Caco-2 (cell line): Measurements from ENCODE around the gene ACOX3. TPM values are rescaled to one million over a fixed set of nuclear protein-coding genes. Genes with fewer than 3 reads are reported as not detected.

ENCODE experiments used
- BruUV-seq: library from RNA; stranded (reverse); fragments of 400-500 nt; replicated peaks from 2 replicates; lab custom pipeline; 2021; lab: Mats Ljungman, UMichigan
- CTCF ChIA-PET: fragments of 300-600 bp; sonication (Branson Sonifier 250); formaldehyde crosslinking; loops from one replicate; lab custom pipeline; 2022; ENCODE audit warnings: antibody characterized with exemption; lab: Charles Lee
- POLR2A ChIA-PET: fragments of 300-600 bp; sonication (Branson Sonifier 250); formaldehyde crosslinking; loops from one replicate; lab custom pipeline; 2022; ENCODE audit warnings: antibody characterized with exemption; lab: Charles Lee
- DNase-seq, 2 experiments: peaks; one replicate each; pipeline versions ENCODE4 v3.0.0 to v3.0.0-alpha.2; 2020 to 2022
- H3K27me3 ChIP-seq: replicated peaks from 2 replicates; pipeline ENCODE4 v1.6.0; 2011; ENCODE audit warnings: low read length; ENCODE audit not compliant: control insufficient read depth, insufficient read depth
- H3K36me3 ChIP-seq: 2 replicates; pipeline ENCODE4 v1.5.1; 2011; ENCODE audit warnings: low read length; ENCODE audit not compliant: control insufficient read depth, insufficient read depth
- H3K4me1 ChIP-seq: fragments of 250-450 bp; sonication (Bioruptor Pico); 2 replicates; pipeline ENCODE4 v1.5.1; 2020; ENCODE audit warnings: mild to moderate bottlenecking
- H3K4me3 ChIP-seq: 2 replicates; pipeline ENCODE4 v1.5.1; 2011; ENCODE audit warnings: low read depth, mild to moderate bottlenecking, control low read depth, low read length
- H3K9me3 ChIP-seq: fragments of 250-450 bp; sonication (Bioruptor Pico); 2 replicates; pipeline ENCODE4 v1.5.1; 2020; ENCODE audit warnings: mild to moderate bottlenecking, moderate library complexity
- H3K27ac Mint-ChIP-seq: one replicate; pipeline ENCODE4 v1.8.0; 2022; ENCODE audit warnings: mixed read lengths; ENCODE audit not compliant: unreplicated experiment
- H3K27me3 Mint-ChIP-seq: one replicate; pipeline ENCODE4 v1.8.0; 2022; ENCODE audit warnings: mixed read lengths; ENCODE audit not compliant: insufficient read depth, unreplicated experiment
- H3K36me3 Mint-ChIP-seq: one replicate; pipeline ENCODE4 v1.8.0; 2022; ENCODE audit warnings: mild to moderate bottlenecking, mixed read lengths; ENCODE audit not compliant: insufficient read depth, unreplicated experiment
- H3K4me1 Mint-ChIP-seq: one replicate; pipeline ENCODE4 v1.8.0; 2022; ENCODE audit warnings: low read depth, mixed read lengths; ENCODE audit not compliant: unreplicated experiment
- H3K4me3 Mint-ChIP-seq: one replicate; pipeline ENCODE4 v1.8.0; 2022; ENCODE audit warnings: mild to moderate bottlenecking, moderate library complexity, mixed read lengths; ENCODE audit not compliant: unreplicated experiment
- H3K9me3 Mint-ChIP-seq: one replicate; pipeline ENCODE4 v1.8.0; 2022; ENCODE audit warnings: mixed read lengths; ENCODE audit not compliant: unreplicated experiment
- intact Hi-C: fragments of 100-400 bp; cut with micrococcal nuclease; formaldehyde crosslinking; loops from one replicate; pipeline ENCODE4 v1.10.0; 2022; ENCODE audit not compliant: unreplicated experiment
- total RNA-seq: library from RNA; stranded (reverse); gene quantifications from 2 replicates; pipeline ENCODE4 v1.2.3, GENCODE V29; 2022
- TF ChIP-seq, protein P1 (sequence below), 2 experiments: fragments of 200-600 bp in 1 of 2; IDR thresholded peaks; 1 replicate in 1 of 2; 2 replicates in 1 of 2; pipeline versions ENCODE4 v1.5.1 to v1.8.0; 2011 to 2022; ENCODE audit warnings: antibody characterized with exemption in 1 of 2, control low read depth in 1 of 2, inconsistent platforms in 1 of 2, low read depth in 1 of 2, low read length in 1 of 2, mild to moderate bottlenecking in 1 of 2, moderate library complexity in 1 of 2; ENCODE audit not compliant: insufficient read depth in 1 of 2, severe bottlenecking in 1 of 2, unreplicated experiment in 1 of 2

The ACOX3 gene
- total RNA-seq, 1 experiment from 2014 or later = 11.5 TPM

GRCh38 chr4:8343967-8344331 lies 96.6 kb downstream of the ACOX3 start:
- H3K4me1 Mint-ChIP-seq = peaks cover 7% of the 10 kb centered on the region
- H3K27me3 Mint-ChIP-seq = no peaks in the 10 kb centered on the region
- no peak for DNase-seq
- no peaks in the 10 kb centered on the region for H3K4me1 ChIP-seq
- ChIA-PET POLR2A (no interaction called here), CTCF (interaction anchor here (0.6 kb wide), 1 partner anchor 542 kb away, joined by 3 read pairs; no protein-coding TSS in a partner anchor)
- no peak overlapping the region for H3K4me3 Mint-ChIP-seq
- no peaks in the 10 kb centered on the region for H3K36me3 Mint-ChIP-seq
- H3K27ac Mint-ChIP-seq = no peak overlapping the region
- intact Hi-C loops = no loop called here
- no peaks in the 10 kb centered on the region for H3K27me3 ChIP-seq
- no TSS peak for BruUV-seq
- TF ChIP-seq, protein P1, sequence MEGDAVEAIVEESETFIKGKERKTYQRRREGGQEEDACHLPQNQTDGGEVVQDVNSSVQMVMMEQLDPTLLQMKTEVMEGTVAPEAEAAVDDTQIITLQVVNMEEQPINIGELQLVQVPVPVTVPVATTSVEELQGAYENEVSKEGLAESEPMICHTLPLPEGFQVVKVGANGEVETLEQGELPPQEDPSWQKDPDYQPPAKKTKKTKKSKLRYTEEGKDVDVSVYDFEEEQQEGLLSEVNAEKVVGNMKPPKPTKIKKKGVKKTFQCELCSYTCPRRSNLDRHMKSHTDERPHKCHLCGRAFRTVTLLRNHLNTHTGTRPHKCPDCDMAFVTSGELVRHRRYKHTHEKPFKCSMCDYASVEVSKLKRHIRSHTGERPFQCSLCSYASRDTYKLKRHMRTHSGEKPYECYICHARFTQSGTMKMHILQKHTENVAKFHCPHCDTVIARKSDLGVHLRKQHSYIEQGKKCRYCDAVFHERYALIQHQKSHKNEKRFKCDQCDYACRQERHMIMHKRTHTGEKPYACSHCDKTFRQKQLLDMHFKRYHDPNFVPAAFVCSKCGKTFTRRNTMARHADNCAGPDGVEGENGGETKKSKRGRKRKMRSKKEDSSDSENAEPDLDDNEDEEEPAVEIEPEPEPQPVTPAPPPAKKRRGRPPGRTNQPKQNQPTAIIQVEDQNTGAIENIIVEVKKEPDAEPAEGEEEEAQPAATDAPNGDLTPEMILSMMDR (IDR thresholded peaks at IDR 0.05; ENCODE audit: insufficient read depth in 1 of 2, low read depth in 1 of 2, low read length in 1 of 2, severe bottlenecking in 1 of 2, unreplicated experiment in 1 of 2) = no peak
- no peak overlapping the region for H3K4me3 ChIP-seq
- H3K9me3 Mint-ChIP-seq = no peaks in the 10 kb centered on the region
- no peaks in the 10 kb centered on the region for H3K36me3 ChIP-seq
- H3K9me3 ChIP-seq = no peaks in the 10 kb centered on the region

DNA sequence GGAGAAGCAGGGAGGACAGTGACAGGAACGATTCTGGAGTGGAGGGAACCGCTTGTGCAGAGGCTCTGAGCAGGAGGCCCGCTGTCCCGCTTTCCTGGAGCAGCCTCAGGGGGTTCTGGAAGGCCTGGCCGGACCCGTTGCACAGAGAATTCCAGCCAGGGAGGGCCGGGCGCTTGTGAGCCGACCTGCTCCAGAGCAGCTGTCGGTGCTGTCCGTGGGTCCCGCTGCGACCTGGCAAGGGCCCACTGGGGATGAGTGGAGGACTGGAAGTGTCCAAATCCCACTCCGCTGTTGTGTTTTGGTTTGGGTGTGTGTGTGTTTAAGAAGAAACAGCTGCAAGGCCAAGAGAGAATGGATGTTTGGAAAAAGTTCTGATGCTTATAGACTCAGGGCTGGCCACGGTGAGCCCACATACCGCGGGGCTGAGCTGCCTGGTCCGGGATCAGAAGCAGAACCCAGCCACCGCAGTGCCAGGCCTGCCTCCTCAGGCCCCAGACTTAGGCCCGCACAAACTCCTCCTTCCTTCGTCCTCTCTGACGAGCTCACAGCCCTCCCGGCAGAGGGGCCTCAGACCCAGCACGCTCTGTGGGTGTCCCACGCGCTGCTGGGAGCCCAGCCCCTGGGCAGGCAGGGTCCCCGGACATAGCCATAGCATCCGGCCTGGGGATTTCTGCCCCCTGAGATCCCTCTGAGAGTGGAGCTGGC lies 97.1 kb downstream of the ACOX3 start:
- Mint-ChIP-seq H3K36me3 (no peaks in the 10 kb centered on the region), H3K27me3 (no peaks in the 10 kb centered on the region), H3K27ac (no peak overlapping the region), H3K4me3 (no peak overlapping the region), H3K4me1 (peaks cover 7% of the 10 kb centered on the region), H3K9me3 (no peaks in the 10 kb centered on the region)
- ChIA-PET POLR2A (no interaction called here), CTCF (interaction anchor here (0.6 kb wide), 1 partner anchor 541 kb away, joined by 3 read pairs; no protein-coding TSS in a partner anchor)
- no TSS peak for BruUV-seq
- DNase-seq = no peak
- no peak overlapping the region for H3K4me3 ChIP-seq
- TF ChIP-seq, protein P1 (IDR thresholded peaks at IDR 0.05; ENCODE audit: insufficient read depth in 1 of 2, low read depth in 1 of 2, low read length in 1 of 2, severe bottlenecking in 1 of 2, unreplicated experiment in 1 of 2) = no peak
- no peaks in the 10 kb centered on the region for H3K9me3 ChIP-seq
- no peaks in the 10 kb centered on the region for H3K4me1 ChIP-seq
- H3K36me3 ChIP-seq = no peaks in the 10 kb centered on the region
- intact Hi-C loops = no loop called here
- H3K27me3 ChIP-seq = no peaks in the 10 kb centered on the region

GRCh38 chr4:8342651-8343261 lies 97.8 kb downstream of the ACOX3 start:
- intact Hi-C loops = no loop called here
- POLR2A ChIA-PET = no interaction called here
- TF ChIP-seq, protein P1 (IDR thresholded peaks at IDR 0.05; ENCODE audit: insufficient read depth in 1 of 2, low read depth in 1 of 2, low read length in 1 of 2, severe bottlenecking in 1 of 2, unreplicated experiment in 1 of 2) = no peak
- Mint-ChIP-seq H3K9me3 (no peaks in the 10 kb centered on the region), H3K36me3 (no peaks in the 10 kb centered on the region), H3K27me3 (no peaks in the 10 kb centered on the region), H3K4me3 (no peak overlapping the region), H3K27ac (no peak overlapping the region), H3K4me1 (peaks cover 7% of the 10 kb centered on the region)
- Histone ChIP-seq H3K4me1 (no peaks in the 10 kb centered on the region), H3K36me3 (no peaks in the 10 kb centered on the region), H3K9me3 (no peaks in the 10 kb centered on the region), H3K27me3 (no peaks in the 10 kb centered on the region), H3K4me3 (no peak overlapping the region)
- DNase-seq = no peak
- BruUV-seq = no TSS peak
- CTCF ChIA-PET = no interaction called here
